ENCODE data around the gene CNNM2.

DNA sequence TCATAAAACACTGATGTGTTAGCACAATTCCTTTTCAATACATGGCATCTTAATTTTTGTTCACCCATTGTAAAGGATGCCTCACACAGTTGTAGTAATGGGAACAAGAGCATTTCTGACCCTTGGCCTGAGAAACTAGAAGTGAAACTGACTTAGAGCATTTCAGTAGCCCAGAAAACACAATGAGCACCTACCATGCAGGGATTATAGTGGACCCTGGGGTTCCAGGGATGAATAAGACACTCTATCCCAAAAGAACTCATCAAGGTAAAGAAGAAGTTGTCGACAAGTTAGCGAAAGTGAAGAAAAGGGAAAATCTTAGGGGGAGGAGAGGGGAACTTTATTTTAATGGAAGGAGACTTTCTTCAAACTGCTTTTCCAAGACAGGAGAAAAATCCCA is 149.4 kb downstream of the CNNM2 start:
- TF ChIP-seq, protein P1, sequence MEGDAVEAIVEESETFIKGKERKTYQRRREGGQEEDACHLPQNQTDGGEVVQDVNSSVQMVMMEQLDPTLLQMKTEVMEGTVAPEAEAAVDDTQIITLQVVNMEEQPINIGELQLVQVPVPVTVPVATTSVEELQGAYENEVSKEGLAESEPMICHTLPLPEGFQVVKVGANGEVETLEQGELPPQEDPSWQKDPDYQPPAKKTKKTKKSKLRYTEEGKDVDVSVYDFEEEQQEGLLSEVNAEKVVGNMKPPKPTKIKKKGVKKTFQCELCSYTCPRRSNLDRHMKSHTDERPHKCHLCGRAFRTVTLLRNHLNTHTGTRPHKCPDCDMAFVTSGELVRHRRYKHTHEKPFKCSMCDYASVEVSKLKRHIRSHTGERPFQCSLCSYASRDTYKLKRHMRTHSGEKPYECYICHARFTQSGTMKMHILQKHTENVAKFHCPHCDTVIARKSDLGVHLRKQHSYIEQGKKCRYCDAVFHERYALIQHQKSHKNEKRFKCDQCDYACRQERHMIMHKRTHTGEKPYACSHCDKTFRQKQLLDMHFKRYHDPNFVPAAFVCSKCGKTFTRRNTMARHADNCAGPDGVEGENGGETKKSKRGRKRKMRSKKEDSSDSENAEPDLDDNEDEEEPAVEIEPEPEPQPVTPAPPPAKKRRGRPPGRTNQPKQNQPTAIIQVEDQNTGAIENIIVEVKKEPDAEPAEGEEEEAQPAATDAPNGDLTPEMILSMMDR (conservative IDR thresholded peaks at IDR 0.05 in 1 of 2, IDR thresholded peaks at IDR 0.05 in 1 of 2; ENCODE audit: extremely low read depth in 1 of 2, insufficient read depth in 1 of 2, low read depth in 1 of 2, low read length in 2 of 2), result no peak
- no peak for TF ChIP-seq EZH2 (IDR thresholded peaks at IDR 0.05; ENCODE audit: borderline replicate concordance, low read length)
